Liver (tissue), 3 donors: Measurements from ENCODE around the gene C2orf76.

Source experiments
- EGR1 ChIP-seq, 2 donors: IDR thresholded peaks; 2 replicates each; pipeline ENCODE4 v1.6.1; 2016 to 2018; ENCODE audit warnings: antibody characterized with exemption in 2 of 2, low read depth in 2 of 2
- HNF4A ChIP-seq, 2 donors: conservative IDR thresholded peaks; 2 replicates each; pipeline ENCODE4 v1.6.1; 2016; ENCODE audit warnings: antibody characterized with exemption in 2 of 2, mild to moderate bottlenecking in 2 of 2
- JUND ChIP-seq, 2 donors: IDR thresholded peaks; 2 replicates each; pipeline ENCODE4 v1.6.1; 2016; ENCODE audit warnings: antibody characterized with exemption in 2 of 2
- RAD21 ChIP-seq, 2 donors: IDR thresholded peaks; 2 replicates each; pipeline ENCODE4 v1.6.1; 2016; ENCODE audit warnings: antibody characterized with exemption in 2 of 2, mild to moderate bottlenecking in 2 of 2
- RXRA ChIP-seq, 2 donors: IDR thresholded peaks; 2 replicates each; pipeline ENCODE4 v1.6.1; 2017 to 2018; ENCODE audit warnings: antibody characterized with exemption in 2 of 2, mild to moderate bottlenecking in 1 of 2
- SP1 ChIP-seq: IDR thresholded peaks from 2 replicates; pipeline ENCODE4 v1.6.1; 2018; ENCODE audit warnings: antibody characterized with exemption, mild to moderate bottlenecking
- TAF1 ChIP-seq: conservative IDR thresholded peaks from 2 replicates; pipeline ENCODE4 v1.6.1; 2016; ENCODE audit warnings: antibody characterized with exemption, mild to moderate bottlenecking
- YY1 ChIP-seq: IDR thresholded peaks from 2 replicates; pipeline ENCODE4 v1.6.1; 2016; ENCODE audit warnings: antibody characterized with exemption, mild to moderate bottlenecking
- TF ChIP-seq, protein P1 (sequence below): IDR thresholded peaks from 2 replicates; pipeline ENCODE4 v1.6.1; 2016; ENCODE audit warnings: antibody characterized with exemption
- TF ChIP-seq, protein P2 (sequence below): fragments of 150-350 bp; IDR thresholded peaks from 2 replicates; pipeline ENCODE4 v1.5.1; 2017; ENCODE audit warnings: improper control_type of control experiment, low read depth, low read length; ENCODE audit not compliant: missing input control
- TF ChIP-seq, protein P3 (sequence below): IDR thresholded peaks from 2 replicates; pipeline ENCODE4 v1.6.1; 2016; ENCODE audit warnings: antibody characterized with exemption, mild to moderate bottlenecking
- TF ChIP-seq, protein P4 (sequence below): IDR thresholded peaks from 2 replicates; pipeline ENCODE4 v1.6.1; 2016; ENCODE audit warnings: antibody characterized with exemption
- TF ChIP-seq, protein P5 (sequence below): IDR thresholded peaks from 2 replicates; pipeline ENCODE4 v1.6.1; 2016; ENCODE audit warnings: antibody characterized with exemption
- donor health status: healthy.
- donor health status: healthy.

DNA sequence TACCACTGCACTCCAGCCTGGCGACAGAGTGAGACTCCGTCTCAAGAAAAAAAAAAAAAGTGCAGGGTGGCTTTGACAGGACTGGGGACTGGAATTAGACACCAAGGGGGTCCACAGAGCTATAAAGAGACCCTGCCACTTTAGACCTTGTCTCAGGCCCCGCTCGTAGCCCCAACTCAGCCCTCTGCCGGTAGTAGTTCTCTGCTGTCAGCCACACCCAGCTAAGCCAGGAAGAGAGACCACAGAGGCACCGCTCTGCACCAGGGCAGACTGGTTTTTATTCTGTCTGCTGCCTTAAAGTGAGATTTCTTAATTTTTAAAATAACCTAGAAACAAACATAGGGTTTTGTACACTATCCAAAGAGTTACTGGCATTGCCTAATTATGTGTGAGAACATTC is 77.0 kb downstream of the C2orf76 start:
- TF ChIP-seq JUND (IDR thresholded peaks at IDR 0.05) (no peak), RAD21 (IDR thresholded peaks at IDR 0.05) (no peak), EGR1 (IDR thresholded peaks at IDR 0.05; ENCODE audit: low read depth in 2 of 2) (no peak), SP1 (no peak), HNF4A (conservative IDR thresholded peaks at IDR 0.05) (no peak), YY1 (no peak), TAF1 (no peak), RXRA (IDR thresholded peaks at IDR 0.05) (no peak)
- TF ChIP-seq, protein P1, sequence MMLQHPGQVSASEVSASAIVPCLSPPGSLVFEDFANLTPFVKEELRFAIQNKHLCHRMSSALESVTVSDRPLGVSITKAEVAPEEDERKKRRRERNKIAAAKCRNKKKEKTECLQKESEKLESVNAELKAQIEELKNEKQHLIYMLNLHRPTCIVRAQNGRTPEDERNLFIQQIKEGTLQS: no peak
- TF ChIP-seq, protein P2, sequence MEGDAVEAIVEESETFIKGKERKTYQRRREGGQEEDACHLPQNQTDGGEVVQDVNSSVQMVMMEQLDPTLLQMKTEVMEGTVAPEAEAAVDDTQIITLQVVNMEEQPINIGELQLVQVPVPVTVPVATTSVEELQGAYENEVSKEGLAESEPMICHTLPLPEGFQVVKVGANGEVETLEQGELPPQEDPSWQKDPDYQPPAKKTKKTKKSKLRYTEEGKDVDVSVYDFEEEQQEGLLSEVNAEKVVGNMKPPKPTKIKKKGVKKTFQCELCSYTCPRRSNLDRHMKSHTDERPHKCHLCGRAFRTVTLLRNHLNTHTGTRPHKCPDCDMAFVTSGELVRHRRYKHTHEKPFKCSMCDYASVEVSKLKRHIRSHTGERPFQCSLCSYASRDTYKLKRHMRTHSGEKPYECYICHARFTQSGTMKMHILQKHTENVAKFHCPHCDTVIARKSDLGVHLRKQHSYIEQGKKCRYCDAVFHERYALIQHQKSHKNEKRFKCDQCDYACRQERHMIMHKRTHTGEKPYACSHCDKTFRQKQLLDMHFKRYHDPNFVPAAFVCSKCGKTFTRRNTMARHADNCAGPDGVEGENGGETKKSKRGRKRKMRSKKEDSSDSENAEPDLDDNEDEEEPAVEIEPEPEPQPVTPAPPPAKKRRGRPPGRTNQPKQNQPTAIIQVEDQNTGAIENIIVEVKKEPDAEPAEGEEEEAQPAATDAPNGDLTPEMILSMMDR: no peak
- TF ChIP-seq, protein P3, sequence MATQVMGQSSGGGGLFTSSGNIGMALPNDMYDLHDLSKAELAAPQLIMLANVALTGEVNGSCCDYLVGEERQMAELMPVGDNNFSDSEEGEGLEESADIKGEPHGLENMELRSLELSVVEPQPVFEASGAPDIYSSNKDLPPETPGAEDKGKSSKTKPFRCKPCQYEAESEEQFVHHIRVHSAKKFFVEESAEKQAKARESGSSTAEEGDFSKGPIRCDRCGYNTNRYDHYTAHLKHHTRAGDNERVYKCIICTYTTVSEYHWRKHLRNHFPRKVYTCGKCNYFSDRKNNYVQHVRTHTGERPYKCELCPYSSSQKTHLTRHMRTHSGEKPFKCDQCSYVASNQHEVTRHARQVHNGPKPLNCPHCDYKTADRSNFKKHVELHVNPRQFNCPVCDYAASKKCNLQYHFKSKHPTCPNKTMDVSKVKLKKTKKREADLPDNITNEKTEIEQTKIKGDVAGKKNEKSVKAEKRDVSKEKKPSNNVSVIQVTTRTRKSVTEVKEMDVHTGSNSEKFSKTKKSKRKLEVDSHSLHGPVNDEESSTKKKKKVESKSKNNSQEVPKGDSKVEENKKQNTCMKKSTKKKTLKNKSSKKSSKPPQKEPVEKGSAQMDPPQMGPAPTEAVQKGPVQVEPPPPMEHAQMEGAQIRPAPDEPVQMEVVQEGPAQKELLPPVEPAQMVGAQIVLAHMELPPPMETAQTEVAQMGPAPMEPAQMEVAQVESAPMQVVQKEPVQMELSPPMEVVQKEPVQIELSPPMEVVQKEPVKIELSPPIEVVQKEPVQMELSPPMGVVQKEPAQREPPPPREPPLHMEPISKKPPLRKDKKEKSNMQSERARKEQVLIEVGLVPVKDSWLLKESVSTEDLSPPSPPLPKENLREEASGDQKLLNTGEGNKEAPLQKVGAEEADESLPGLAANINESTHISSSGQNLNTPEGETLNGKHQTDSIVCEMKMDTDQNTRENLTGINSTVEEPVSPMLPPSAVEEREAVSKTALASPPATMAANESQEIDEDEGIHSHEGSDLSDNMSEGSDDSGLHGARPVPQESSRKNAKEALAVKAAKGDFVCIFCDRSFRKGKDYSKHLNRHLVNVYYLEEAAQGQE: no peak
- TF ChIP-seq, protein P4, sequence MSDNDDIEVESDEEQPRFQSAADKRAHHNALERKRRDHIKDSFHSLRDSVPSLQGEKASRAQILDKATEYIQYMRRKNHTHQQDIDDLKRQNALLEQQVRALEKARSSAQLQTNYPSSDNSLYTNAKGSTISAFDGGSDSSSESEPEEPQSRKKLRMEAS: no peak
- TF ChIP-seq, protein P5, sequence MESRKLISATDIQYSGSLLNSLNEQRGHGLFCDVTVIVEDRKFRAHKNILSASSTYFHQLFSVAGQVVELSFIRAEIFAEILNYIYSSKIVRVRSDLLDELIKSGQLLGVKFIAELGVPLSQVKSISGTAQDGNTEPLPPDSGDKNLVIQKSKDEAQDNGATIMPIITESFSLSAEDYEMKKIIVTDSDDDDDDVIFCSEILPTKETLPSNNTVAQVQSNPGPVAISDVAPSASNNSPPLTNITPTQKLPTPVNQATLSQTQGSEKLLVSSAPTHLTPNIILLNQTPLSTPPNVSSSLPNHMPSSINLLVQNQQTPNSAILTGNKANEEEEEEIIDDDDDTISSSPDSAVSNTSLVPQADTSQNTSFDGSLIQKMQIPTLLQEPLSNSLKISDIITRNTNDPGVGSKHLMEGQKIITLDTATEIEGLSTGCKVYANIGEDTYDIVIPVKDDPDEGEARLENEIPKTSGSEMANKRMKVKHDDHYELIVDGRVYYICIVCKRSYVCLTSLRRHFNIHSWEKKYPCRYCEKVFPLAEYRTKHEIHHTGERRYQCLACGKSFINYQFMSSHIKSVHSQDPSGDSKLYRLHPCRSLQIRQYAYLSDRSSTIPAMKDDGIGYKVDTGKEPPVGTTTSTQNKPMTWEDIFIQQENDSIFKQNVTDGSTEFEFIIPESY: no peak
